GM20431 (cell line): ENCODE results near the gene LONP2.
"Not testable (repeated sequence)": the region's sequence is repeated elsewhere in the genome, so short reads cannot be mapped to it uniquely, and the experiment has no call there.

Experiments
- in situ Hi-C: fragments of 300-500 bp; cut with MseI, MboI; formaldehyde crosslinking; loops from one replicate; pipeline ENCODE4 v1.15.0; 2020; ENCODE audit warnings: low sequenced_read_pairs; ENCODE audit not compliant: unreplicated experiment

Gene LONP2

DNA sequence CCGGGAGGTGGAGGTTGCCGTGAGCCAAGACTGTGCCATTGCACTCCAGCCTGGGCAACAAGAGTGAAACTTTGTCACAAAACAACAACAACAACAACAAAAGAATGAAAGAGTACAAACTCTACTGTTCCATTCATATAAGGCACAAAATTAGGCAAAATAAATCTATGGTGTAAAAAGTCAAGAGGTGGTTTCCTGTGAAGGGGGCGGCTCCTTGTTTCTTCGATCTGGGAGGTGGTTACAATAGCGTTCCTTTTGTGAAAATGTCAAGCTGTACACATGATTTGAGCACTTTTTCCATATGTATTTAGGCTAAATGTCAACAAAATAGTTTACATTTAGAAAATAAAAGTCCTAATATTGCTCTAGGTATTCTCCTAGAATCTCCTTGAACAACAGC is 134.2 kb downstream of the LONP2 start:
- in situ Hi-C loops, result no loop called here

DNA sequence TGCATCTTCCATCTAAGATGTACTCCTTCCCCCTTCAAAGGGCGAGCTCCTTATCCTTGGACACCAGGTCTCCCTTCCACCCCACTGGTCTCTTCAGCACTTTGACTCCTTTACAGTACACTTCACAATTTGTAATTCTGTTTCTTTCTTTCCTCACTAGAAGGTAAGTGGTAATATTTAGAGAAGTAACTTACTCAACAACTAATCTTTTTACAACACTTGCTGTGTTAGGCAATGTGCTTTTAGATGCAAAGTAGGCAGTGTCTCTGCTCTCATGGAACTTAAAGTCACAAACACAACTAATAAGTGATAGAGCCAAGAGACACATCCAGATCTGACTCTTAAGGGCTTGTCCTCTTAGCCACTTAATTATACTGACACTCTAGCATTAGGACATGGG is 134.7 kb downstream of the LONP2 start:
- in situ Hi-C loops, result no loop called here

DNA sequence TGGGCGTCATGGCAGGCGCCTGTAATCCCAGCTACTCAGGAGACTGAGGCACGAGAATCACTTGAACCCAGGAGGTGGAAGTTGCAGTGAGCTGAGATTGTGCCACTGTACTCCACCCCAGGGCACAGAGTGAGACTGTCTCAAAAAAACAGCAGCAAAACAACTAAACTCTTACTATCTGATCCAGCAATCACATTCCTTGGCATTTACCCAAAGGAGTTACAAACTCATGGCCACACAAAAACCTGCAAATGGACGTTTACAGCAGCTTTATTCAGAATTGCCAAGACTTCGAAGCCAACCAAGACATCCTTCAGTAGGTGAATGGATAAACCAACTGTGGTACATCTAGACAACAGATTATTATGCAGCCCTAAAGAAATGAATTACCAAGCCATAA is 137.1 kb downstream of the LONP2 start:
- in situ Hi-C loops, result no loop called here

DNA sequence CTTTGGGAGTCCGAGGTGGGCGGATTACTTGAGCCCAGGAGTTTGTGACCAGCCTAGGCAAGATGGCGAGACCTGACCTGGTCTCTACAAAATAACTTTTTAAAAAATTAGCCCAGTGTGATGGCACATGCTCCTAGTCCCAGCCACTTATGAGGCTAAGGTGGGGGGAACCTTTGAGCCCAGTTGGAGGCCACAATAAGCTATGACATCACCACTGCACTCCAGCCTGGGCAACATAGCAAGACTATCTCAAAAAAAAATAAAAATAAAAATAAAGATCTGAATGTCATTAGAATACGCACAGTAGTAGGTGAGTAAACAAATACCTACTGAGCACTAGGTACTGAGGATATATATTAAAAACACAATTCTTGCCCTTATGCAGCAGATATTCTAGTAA is 138.0 kb downstream of the LONP2 start:
- in situ Hi-C loops, result no loop called here

DNA sequence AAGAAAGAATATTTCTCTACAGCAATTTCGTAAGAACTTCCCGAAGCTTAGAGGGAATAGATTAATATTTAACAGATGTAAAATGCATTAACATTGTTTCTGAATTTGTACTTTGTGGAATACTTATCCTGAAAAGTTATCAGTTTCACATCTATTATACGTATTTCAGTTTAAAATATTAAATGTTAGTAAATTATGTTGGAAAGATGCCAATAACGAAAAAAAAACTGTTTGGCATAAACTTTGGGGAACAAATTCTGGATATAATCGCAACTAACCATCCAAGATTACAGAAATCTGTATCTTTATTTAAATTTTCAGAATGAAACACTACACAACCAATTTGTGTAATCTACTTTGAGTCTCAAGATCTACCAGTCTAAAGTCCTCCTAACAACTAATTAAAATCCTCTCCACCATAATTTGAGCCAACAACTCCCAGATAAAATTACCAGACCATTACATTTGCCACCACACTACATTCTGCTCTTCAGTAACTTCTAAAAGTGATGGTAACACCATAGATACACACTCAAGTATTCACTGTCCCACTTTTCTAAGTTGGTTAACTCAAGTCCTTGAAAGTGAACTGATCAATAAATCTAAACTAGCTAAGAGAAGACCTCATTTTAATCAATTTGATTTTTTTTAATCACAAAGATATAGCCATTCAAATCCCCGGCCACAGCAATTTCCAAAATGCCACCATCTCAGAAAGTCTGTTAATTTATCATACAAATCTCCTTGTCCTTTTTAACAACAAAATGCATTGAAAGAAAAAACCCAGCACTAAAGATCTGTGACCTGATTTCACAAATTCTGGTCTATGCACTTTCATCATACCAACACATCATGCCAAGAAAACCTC is 139.1 kb downstream of the LONP2 start:
- in situ Hi-C loops, result no loop called here

DNA sequence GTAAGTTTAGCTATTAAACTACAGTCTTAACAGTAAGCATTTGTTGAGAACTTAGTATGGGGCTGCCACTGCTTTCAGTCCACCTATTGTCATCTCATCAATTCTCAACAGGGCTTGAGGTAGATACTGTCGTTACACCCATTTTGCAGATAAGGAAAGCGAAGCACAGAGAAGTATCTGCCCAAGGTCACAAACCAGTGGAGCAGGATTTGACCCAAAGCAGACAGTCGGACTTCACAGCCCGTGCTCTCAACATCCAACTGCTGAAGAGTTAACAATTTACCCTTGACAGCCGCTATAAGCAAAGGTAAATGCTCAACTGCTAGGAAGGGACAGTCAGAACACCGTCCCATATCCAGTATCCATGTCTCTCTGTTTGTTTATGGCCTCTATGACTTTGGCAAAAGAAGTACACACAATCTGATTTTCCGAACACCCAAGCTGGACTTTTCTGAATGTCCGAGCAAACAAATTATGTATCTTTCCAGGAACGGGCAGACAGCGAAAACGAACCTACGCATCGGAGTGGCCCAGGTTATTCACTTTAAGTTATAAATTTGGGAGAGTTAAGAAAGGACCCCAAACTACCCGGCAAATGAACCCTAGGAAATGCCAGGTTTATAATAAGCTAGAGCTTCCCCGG is 139.9 kb downstream of the LONP2 start:
- in situ Hi-C loops, result no loop called here

DNA sequence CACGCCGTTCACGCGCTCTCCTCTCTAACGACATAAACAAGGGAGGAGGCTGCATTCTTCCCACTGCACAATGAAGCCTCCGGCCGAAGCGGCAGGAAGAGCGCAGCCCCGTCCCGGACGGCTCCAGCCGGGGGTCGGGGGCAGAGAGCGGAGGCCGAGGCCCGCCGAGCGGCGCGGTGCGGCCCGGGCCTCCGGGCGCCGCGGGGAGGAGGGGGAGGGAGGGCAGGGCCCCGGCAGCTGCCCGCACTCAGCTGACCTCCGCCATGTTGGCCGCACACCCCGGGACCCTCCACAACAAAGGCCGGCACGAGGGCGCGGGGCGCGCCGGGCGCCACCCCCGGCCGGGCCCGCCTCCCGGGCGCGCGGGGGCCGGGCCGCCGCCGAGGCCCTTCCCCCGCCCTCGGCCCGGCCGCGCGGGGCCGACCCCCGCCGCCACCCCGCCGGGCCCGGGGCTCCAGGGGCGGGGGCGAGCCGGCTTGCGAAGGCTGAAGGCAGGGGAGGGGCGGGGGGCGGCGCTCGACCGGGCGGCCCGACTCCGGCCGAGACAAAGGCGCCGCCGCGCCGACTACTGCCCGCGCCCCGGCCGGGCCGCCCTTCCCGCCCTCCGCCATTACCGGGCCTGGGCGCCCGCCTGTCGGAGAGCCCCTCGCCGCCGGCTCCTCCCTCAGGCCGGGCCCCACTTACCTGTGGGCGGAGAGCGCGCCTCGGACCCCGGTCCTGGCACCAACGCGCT is 140.6 kb downstream of the LONP2 start:
- in situ Hi-C loops, result no loop called here

DNA sequence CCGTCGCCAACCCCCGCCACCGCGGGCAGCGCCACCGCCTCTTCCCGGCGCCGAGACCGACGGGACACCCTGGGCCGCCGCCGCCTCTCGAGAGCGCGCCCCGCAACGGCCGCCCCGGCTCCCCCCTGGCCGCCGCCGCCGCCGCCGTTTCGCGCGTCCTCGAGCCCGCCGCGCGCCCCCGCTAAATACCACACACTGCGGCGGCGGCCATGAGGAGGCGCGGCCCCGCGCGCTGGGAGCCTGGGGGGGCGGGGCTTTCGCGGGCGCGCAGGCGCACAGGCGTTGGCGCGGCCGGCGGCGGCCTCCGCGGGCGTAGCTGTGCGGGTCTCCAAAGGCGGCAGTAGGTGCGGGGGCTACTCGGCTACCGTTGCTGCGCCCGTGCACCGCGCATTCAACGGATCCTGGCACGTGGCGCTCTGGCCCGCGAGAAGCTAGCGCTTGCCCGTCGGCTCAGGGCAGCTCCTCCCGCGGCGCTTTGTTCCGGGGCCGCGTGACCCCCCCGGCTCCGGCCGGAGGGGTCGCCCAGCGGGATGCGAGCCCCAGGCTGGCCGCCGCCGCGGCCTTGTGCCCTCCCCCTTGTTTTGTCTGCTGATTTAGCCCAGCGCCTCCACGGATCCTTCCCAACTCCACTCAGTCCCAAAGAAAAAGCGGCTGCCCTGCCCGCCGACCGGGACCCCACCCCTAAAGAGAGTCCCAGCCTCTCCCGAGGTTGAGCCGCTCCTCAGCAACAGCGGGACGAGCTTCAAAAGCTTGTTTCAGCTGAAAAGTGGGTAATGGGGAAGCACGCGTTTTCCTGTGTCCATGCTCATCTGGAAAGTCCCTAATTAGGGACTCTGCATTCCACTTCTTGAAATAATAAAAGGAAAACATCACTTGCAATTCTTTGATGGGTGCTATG is 141.4 kb downstream of the LONP2 start, which contains the start of gene SIAH1:
Gene SIAH1 (minus strand): TSS at position 161 of the 898 bp plus-strand sequence. CDS start 22,985 bp downstream, outside the sequence.
- in situ Hi-C loops, result no loop called here

DNA sequence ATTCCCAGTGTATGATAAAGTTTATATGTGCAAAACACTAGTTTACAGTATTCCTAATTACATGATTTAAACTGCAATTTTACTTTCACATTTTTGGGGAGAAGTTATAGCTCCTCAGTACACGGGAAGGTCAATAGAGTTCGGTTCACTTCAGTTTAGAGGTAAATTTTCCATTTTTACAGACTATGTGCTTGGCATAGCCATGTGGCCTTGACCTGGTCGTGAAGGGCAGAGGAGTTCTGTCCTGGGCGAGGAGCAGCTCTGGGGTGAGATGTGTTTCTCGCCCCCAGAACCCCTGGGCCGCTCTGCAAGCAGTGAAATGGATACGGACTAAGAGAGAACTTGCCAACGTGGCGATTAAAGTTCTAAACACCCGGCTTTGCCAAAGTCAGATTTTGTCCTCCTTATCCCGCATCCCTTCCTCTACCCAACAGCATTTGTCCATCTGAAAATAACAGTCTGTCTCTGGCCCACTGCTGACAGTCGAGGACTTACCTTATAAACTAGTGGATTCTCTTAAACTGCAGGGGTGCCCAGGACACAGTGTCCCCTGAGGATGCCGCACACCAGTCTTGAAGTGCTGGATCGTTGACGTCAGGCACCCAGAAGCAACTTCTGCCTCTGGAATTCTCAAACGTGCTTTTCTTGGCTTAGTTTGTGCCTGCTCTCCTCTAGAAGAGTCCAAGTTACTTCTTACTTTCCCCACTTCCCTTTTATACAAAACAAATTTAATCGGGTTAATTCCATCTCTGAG is 142.6 kb downstream of the LONP2 start:
- in situ Hi-C loops, result no loop called here

DNA sequence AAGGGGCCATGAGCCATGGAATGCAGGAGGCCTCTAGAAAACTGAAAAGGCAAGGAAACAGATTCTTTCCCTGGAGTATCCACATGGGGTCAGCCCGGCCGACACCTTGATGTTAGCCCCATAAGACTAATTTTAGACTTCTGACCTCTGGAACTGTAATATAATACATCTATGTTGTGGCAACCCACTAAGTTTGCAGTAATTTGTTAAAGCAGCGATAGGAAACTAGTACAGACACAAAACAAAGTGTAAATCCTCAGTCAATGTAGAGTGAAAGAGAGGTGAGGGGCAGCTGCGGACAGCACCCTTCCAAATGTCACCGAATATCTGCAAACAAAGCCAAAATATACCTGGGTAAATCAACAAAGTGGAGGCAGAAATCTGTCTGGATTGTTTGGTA is 148.3 kb downstream of the LONP2 start:
- in situ Hi-C loops, result no loop called here

DNA sequence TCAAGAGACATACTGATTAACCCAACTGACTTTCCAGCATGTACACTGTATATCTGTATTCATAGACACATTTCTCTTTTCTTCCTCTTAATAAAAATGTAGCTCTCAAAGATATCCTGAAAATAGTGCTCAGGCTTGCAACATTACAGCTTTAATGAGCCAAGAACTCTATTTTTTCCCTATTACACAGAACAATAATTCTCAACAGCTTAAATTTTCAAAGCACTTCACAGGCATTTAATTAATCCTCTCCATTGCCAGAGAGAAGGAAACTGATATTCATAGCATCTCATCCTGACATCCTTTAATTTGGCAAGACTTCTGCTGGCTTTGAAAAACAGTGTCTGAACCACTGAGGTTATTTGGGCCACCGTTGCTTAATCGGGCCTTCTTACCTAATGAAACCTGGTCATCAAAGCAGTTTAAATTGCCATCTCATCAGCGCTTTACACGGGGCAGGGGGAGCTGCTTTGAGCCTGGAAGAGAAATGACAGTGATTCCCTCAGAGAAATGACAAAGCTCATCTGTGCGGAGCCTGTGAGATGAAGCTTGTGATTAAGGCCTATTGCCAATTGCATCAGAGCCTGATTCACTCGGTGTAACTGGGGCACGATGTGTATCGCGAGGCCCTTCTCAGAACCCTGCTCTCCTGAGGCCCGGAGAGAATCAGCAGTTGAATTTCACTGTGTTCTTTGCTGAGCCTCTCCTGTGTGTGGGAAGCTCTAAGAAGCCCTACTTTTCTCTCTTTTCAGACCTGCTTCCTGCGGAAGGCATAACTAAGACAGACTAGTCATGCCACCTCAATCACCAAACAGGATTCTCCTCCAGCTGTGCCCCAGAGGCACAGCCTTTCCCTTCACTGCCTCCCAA is 149.6 kb downstream of the LONP2 start:
- in situ Hi-C loops, result no loop called here

DNA sequence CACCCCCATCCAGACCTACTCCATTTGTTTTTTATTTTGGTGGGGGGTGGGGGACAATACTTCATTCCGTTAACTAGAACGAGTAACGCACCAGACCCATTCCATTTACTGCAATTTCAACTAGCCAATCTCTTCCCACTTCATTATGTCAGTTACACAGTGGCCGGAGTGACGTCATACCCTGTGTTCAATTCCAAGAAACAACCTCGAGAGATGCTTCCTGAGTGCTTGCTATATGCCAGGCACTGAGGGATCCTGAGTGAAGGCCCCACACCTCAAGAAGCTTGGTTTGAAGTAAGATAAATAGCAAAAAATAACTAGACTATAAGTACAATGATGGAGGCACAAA is 150.2 kb downstream of the LONP2 start:
- in situ Hi-C loops, result no loop called here

DNA sequence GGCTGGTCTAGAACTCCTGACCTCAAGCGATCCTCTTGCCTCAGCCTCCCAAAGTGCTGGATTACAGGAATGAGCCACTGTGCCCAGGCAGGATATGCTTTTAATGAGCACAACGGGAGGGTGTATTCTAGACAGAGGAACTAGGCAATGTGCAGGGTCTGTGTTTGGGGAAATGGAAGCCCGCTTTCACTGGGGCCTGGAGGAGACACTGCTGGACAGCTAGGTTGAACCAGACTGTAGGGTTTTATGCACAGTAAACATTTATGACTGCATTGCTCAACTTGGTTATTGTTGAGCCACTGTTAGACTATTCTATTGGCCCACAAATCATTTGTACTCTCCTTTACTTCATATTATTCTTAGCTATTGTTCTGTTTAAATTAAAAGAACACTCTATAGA is 151.3 kb downstream of the LONP2 start:
- in situ Hi-C loops, result no loop called here

DNA sequence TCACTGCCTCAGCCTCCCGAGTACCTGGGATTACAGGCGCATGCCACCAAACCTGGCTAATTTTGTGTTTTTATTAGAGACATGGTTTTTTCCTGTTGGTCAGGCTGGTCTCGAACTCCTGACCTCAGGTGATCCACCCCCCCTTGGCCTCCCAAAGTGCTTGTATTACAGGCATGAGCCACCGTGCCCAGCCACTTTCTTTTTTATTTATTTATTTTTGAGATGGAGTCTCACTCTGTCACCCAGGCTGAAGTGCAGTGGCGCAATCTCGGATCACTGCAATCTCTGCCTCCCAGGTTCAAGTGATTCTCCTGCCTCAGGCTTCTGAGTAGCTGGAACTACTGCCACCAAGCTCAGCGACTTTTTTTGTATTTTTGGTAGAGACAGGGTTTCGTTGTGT is 158.4 kb downstream of the LONP2 start:
- in situ Hi-C loops, result not testable (repeated sequence)

DNA sequence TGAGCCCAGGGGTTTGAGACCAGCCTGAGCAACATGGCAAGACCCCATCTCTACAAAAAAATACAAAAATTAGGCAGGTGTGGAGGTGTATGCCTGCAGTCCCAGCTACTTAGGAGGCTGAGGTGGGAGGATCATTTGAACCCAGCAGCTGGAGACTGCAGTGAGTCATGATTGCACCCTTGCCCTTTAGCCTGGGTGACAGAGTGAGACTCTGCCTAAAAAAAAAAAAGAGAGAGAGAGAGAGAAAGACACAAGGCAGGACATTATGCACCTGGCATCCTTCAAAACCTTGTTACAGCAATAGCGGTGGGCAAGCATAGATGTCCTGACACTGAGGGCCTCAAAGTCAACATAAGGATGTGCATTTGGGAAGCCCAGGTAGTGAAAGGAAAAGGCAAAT is 161.1 kb downstream of the LONP2 start:
- in situ Hi-C loops, result no loop called here

DNA sequence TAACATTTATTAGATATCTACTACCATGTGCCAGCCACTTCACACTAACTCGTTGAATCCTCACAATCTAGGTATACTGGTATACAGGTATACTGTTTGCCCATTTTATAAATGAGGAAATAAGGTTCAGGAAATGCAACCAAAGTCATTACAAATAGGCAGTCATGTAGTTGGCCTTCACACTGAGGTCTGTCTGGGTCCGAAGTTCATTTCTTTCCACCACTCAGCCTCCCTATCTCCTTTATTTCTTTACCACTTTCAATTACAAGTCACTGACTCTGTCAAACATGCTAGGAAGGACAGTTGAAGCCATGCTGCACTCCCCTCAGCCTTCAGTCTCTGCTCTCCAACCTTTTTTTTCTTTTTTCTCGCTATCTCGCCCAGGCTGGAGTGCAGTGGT is 161.8 kb downstream of the LONP2 start:
- in situ Hi-C loops, result no loop called here
